ENCODE measurements around the gene FAM228B. TPM values are rescaled to one million over a fixed set of nuclear protein-coding genes. Genes with fewer than 3 reads are reported as not detected.
"Not testable (repeated sequence)": the region's sequence is repeated elsewhere in the genome, so short reads cannot be mapped to it uniquely, and the experiment has no call there.

The FAM228B gene
- 5.3 and 48.4 TPM in 2 replicates for total RNA-seq

DNA sequence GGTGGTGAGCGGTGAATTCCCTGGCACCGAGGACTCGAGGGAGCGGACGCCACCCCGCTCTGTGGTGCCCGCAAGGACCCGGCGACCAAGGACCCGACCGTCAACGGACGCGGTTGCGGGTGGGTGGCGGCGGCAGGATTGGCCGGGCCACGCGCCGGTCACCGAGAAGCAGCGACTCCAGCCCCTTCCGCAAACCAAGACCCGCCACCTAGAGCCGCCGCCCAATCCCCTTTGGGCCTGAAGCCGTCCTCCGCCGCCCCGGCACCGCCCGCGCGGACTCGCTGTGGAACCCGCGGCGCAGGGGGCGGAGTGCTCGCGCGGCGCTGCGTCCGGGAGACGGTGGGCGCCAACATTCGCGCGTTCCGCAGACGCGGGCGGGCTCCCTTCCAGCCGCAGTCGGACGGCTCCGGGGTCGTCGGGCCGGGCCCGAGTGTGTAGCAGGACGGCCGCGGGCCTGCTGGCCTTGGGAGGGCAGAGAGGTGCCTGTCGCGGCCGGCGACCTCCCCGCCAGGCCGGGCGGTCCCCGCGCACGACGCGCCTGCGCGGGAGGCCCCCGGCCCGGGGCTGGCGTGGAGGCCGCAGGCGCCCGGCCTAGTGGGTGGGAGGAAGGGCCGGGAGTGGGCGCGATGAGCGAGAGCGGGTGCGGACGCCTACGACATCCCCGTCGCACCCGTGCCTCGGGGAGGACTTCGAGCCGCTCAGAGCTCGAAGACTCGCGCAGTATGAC is at the start of gene FAM228B, which contains the start of gene PFN4:
TSS of gene FAM228B (plus strand) at position 275 of the 727 bp plus-strand sequence. CDS start 893 bp downstream, outside the sequence.
TSS of gene PFN4 (minus strand) at position 140 of the 727 bp plus-strand sequence. CDS start 799 bp downstream, outside the sequence.
- DNase-seq (ENCODE audit: extremely low read depth, low read depth, low spot score), result no peak

GRCh38 chr2:24073816-24074215 is 49.5 kb upstream of the FAM228B start:
- DNase-seq (ENCODE audit: extremely low read depth, low read depth, low spot score), result no peak

- no peak for DNase-seq (ENCODE audit: extremely low read depth, low read depth, low spot score)
These were observed 48.0 kb upstream of the FAM228B start for GRCh38 chr2:24075259-24075658.

- DNase-seq (ENCODE audit: extremely low read depth, low read depth, low spot score), result peak; percentile 94
These were observed 47.1 kb upstream of the FAM228B start, which contains the start of gene SF3B6 for GRCh38 chr2:24075915-24076848. Gene SF3B6, minus strand, starts transcription at chr2:24076326. Its CDS starts 97 bp downstream, at chr2:24076229.

- DNase-seq (ENCODE audit: extremely low read depth, low read depth, low spot score), result no peak
These were observed 46.3 kb upstream of the FAM228B start for GRCh38 chr2:24076849-24077534.

DNA sequence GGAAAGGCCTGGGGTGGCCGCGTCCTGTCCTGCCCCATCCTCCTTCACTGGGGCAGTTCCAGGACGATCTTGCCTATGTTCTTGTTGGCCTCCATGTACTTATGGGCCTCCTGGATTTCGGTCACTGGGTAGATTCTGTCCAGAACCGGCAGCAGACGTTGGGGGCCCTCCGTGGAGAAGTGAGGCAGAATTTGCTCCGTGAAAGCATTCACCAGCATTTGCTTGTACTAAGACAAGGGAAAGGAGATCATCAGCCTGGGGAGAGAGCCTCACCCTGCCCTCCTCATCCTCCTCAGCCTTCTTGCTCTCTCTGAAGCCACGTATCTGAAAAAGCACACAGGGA is 45.8 kb upstream of the FAM228B start:
- DNase-seq (ENCODE audit: extremely low read depth, low read depth, low spot score), result no peak

GRCh38 chr2:24077879-24078278 is 45.4 kb upstream of the FAM228B start:
- DNase-seq (ENCODE audit: extremely low read depth, low read depth, low spot score), result no peak

- no peak for DNase-seq (ENCODE audit: extremely low read depth, low read depth, low spot score)
These were observed 42.6 kb upstream of the FAM228B start for GRCh38 chr2:24080701-24081100.

DNA sequence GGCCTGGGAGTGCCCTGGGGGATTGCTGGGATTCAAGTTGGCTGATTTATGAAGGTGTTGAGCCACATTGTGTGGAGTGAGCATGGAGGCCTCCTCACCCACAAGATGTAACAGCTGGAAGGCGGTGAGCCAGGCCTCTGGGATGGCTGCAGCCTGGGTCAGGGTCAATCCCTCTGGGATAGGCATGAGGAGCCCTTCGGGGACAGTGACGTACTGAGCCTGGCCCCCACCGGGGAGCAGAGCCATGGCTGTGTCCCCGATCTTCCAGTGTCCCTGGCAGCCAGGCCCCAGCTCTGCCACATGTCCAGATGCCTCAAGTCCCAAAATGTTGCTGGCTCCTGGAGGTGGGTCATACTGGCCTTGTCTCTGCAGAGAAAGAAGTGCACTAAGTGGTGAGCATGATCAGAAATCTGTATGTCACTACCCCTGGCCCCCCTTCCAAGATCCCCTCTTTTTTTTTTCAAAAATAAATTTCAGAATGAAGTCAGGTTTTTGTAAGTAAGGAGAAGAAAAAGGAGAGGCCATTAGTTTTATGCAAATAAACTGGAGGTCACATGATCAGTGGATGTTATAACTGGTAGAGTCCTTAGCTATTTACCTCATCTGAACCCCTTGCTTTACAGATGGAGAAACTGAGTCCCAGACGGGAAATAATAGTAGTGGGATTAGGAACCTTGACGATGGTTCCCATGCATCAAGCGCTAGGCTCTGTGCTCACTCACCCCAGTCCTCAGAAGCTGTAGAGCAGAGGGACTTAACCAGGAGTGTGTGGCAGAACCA is 40.3 kb upstream of the FAM228B start:
- DNase-seq (ENCODE audit: extremely low read depth, low read depth, low spot score), result no peak

DNA sequence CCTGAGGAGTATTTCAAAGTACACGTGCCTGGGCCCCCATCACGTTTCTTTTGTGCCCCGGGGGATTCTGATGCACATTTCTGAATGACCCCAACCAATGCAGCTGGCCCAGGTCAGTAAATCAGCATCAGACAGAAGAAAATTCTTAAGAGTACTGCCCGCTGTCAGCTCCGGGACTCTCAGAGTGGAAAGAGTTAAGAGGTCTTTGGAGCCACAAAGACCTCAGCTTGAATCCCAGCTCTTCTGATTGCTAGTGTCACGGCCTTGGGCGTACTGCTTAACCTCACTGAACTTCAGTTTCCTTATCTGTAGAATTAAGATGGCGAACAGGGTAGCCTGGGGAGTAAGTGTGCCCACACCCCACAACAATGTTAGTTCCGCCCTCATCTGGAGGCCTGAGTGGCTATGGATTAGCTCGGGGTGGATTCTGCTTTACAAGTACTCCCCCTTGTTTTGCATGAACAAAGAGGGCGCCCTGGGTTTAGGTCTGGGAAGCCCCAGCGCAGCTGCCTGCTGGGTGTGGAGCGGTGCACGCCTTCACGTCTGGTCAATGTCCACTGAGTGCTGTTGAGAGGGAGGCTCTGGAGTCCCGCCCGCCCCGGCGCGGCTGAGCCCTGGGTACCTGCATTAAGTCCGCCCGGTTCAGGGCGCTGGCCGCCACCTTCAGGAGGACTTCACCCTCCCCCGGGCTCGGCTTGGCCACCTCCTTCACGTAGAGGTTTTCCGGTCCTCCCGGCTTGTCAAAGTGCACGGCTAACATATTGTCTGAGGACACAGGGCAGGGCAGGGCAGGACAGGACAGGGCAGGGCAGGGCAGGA is 39.5 kb upstream of the FAM228B start:
- no peak for DNase-seq (ENCODE audit: extremely low read depth, low read depth, low spot score)

GRCh38 chr2:24084386-24085199 is 38.7 kb upstream of the FAM228B start, which contains the start of gene TP53I3:
Gene TP53I3, minus strand, starts transcription at chr2:24084834. Its CDS starts 508 bp downstream, at chr2:24084326.
- no peak for DNase-seq (ENCODE audit: extremely low read depth, low read depth, low spot score)

DNA sequence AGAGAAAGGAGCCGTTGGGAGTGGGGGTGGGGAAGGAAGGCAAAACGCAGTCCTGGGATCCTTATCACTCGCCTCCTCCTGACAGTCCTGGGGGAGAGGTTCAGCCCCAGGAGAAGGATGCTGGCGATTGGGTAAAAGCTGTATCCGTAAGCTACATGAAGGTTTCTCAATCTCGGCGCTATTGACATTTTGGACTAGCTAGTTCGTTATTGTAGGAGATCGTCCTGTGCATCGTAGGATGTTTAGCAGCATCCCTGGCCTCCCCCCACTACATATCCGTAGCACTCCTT is 38.1 kb upstream of the FAM228B start:
- no peak for DNase-seq (ENCODE audit: extremely low read depth, low read depth, low spot score)

GRCh38 chr2:24086241-24086640 is 37.0 kb upstream of the FAM228B start:
- no peak for DNase-seq (ENCODE audit: extremely low read depth, low read depth, low spot score)

GRCh38 chr2:24087032-24087431 is 36.2 kb upstream of the FAM228B start:
- DNase-seq (ENCODE audit: extremely low read depth, low read depth, low spot score), result no peak

DNA sequence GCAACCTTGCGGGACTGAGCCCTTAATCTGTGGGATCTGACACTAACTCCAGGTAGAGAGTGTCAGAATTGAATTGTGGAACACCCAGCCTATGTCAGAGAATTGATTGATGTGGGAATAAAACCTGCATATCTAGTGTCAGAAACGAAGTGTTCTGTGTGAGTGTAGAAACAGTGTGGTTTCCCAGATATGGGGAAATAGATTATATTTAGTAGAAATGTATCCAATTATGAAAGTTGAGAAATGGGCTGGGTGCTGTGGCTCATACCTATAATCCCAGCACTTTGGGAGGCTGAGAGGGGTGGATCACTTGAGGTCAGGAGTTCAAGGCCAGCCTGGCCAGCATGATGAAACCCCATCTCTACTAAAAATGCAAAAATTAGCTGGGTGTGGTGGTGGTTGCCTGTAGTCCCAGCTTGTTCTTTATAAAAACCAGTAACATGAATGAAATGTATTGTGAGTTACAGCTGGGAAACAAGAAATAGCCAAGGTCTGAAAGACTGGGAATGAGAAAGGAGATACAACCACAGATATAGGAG is 34.4 kb upstream of the FAM228B start:
- DNase-seq (ENCODE audit: extremely low read depth, low read depth, low spot score), result no peak

DNA sequence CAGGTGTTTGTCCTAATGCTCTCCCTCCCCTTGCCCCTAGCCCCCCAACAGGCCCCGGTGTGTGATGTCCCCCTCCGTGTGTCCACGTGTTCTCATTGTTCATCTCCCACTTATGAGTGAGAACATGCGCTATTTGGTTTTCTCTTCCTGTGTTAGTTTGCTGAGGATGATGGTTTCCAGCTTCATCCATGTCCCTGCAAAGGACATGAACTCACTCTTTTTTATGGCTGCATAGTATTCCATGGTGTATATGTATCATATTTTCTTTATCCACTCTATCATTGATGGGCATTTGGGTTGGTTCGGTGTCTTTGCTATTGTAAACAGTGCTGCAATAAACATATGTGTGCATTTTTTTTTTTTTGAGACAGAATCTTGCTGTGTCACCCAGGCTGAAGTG is 30.0 kb upstream of the FAM228B start:
- not testable (repeated sequence) for DNase-seq (ENCODE audit: extremely low read depth, low read depth, low spot score)

DNA sequence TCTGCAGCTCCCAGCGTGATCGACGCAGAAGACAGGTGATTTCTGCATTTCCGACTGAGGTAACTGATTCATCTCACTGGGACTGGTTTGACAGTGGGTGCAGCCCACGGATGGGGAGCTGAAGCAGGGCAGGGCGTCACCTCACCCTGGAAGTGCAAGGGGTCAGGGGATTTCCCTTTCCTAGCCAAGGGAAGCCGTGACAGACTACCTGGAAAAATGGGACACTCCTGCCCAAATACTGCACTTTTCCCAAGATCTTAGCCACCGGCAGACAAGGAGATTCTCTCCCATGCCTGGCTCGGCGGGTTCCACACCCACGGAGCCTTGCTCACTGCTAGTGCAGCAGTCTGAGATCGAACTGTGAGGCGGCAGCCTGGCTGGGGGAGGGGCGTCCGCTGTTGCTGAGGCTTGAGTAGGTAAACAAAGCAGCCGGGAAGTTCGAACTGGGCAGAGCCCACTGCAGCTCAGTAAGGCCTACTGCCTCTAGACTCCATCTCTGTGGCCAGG is 28.0 kb upstream of the FAM228B start:
- not testable (repeated sequence) for DNase-seq (ENCODE audit: extremely low read depth, low read depth, low spot score)

DNA sequence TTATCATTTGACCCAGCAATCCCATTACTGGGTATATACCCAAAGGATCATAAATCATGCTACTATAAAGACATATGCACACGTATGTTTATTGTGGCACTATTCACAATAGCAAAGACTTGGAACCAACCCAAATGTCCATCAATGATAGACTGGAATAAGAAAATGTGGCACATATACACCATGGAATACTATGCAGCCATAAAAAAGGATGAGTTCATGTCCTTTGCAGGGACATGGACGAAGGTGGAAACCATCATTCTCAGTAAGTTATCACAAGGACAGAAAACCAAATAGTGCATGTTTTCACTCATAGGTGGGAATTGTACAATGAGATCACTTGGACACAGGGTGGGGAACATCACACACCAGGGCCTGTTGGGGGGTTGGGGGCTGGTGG is 22.5 kb upstream of the FAM228B start:
- DNase-seq (ENCODE audit: extremely low read depth, low read depth, low spot score), result not testable (repeated sequence)
